Activated naive CD4-positive, alpha-beta T cell treated with anti-CD3 and anti-CD28 coated beads for 36 hours (primary cell): ENCODE data around the gene CRIP2. TPM values are rescaled to one million over a fixed set of nuclear protein-coding genes. Genes with fewer than 3 reads are reported as not detected.

Source experiments
- CTCF ChIA-PET: fragments of 350-600 bp; sonication (Branson Sonifier 250); formaldehyde crosslinking; loops from one replicate; lab custom pipeline; 2021; ENCODE audit warnings: antibody characterized with exemption; lab: Charles Lee
- DNase-seq: peaks from one replicate; pipeline ENCODE4 v3.0.0-alpha.2; 2020
- H3K27ac Mint-ChIP-seq: one replicate; pipeline ENCODE4 v1.8.0; 2021; ENCODE audit warnings: mild to moderate bottlenecking, mixed read lengths
- H3K27me3 Mint-ChIP-seq: one replicate; pipeline ENCODE4 v1.8.0; 2021; ENCODE audit warnings: low read depth, mixed read lengths
- H3K36me3 Mint-ChIP-seq: one replicate; pipeline ENCODE4 v1.8.0; 2021; ENCODE audit warnings: low read depth, mixed read lengths
- H3K4me1 Mint-ChIP-seq: one replicate; pipeline ENCODE4 v1.8.0; 2021; ENCODE audit warnings: low read depth, mixed read lengths
- H3K4me3 Mint-ChIP-seq: one replicate; pipeline ENCODE4 v1.8.0; 2021; ENCODE audit warnings: mild to moderate bottlenecking, moderate library complexity, mixed read lengths
- H3K9me3 Mint-ChIP-seq: one replicate; pipeline ENCODE4 v1.8.0; 2021; ENCODE audit warnings: mixed read lengths
- intact Hi-C: fragments of 100-400 bp; cut with micrococcal nuclease; formaldehyde crosslinking; loops from one replicate; pipeline ENCODE4 v1.15.1; 2023
- total RNA-seq, 2 experiments: library from RNA; stranded (reverse); gene quantifications; one replicate each; pipeline ENCODE4 v1.2.3, GENCODE V29; 2021

CRIP2 gene
- total RNA-seq, 2 experiments from 2014 or later, result not detected

- Mint-ChIP-seq H3K4me1 (peaks cover 21% of the 10 kb centered on the region), H3K9me3 (no peaks in the 10 kb centered on the region), H3K36me3 (peaks cover 2% of the 10 kb centered on the region), H3K4me3 (peak within 1 kb of the TSS; percentile 79), H3K27ac (peak within 1 kb of the TSS; percentile 66), H3K27me3 (peaks cover 9% of the 10 kb centered on the region)
- DNase-seq, result peak; percentile 20
- intact Hi-C loops, result no loop called here
- CTCF ChIA-PET, result no interaction called here
Observed at GRCh38 chr14:105525861-105526775, 51.5 kb downstream of the CRIP2 start, which contains the start of gene TMEM121. TSS of gene TMEM121 (plus strand) at chr14:105526583. CDS start at chr14:105528835, 2,252 bp downstream.

GRCh38 chr14:105526776-105527380, 52.3 kb downstream of the CRIP2 start:
- Mint-ChIP-seq H3K27ac (peak overlapping the region; percentile 66), H3K4me1 (peaks cover 21% of the 10 kb centered on the region), H3K9me3 (no peaks in the 10 kb centered on the region), H3K4me3 (peak overlapping the region; percentile 79), H3K36me3 (peaks cover 2% of the 10 kb centered on the region), H3K27me3 (peaks cover 9% of the 10 kb centered on the region)
- intact Hi-C loops, result loop anchor here (1.0 kb wide), 1 partner anchor 46 kb away; no protein-coding TSS in a partner anchor
- CTCF ChIA-PET, result interaction anchor here (0.5 to 2.1 kb wide), 2 partner anchors 156 to 287 kb away, joined by 4 to 8 read pairs; no protein-coding TSS in a partner anchor
- DNase-seq, result no peak

- no peaks in the 10 kb centered on the region for H3K9me3 Mint-ChIP-seq
- CTCF ChIA-PET, result interaction anchor here (0.5 to 2.1 kb wide), 2 partner anchors 157 to 286 kb away, joined by 4 to 8 read pairs; no protein-coding TSS in a partner anchor
- H3K4me1 Mint-ChIP-seq, result peaks cover 21% of the 10 kb centered on the region
- peak overlapping the region; percentile 79 for H3K4me3 Mint-ChIP-seq
- DNase-seq, result no peak
- peaks cover 2% of the 10 kb centered on the region for H3K36me3 Mint-ChIP-seq
- intact Hi-C loops, result loop anchor here (1.0 kb wide), 1 partner anchor 46 kb away; no protein-coding TSS in a partner anchor
- peaks cover 9% of the 10 kb centered on the region for H3K27me3 Mint-ChIP-seq
- H3K27ac Mint-ChIP-seq, result peak overlapping the region; percentile 66
Observed at GRCh38 chr14:105527381-105527825, 52.8 kb downstream of the CRIP2 start.

- Mint-ChIP-seq H3K9me3 (no peaks in the 10 kb centered on the region), H3K27me3 (peaks cover 9% of the 10 kb centered on the region), H3K36me3 (peaks cover 2% of the 10 kb centered on the region), H3K4me1 (peaks cover 21% of the 10 kb centered on the region), H3K4me3 (peak overlapping the region; percentile 79), H3K27ac (no peak overlapping the region)
- CTCF ChIA-PET, result interaction anchor here (0.6 to 2.1 kb wide), 5 partner anchors 36 to 157 kb away, joined by 3 to 8 read pairs (median 4); no protein-coding TSS in a partner anchor
- peak; percentile 85 for DNase-seq
- intact Hi-C loops, result loop anchor here (1.0 kb wide), 4 partner anchors 37 to 157 kb away; partner anchors contain the start of gene TEDC1
Observed at GRCh38 chr14:105527826-105528585, 53.4 kb downstream of the CRIP2 start.

- peaks cover 7% of the 10 kb centered on the region for H3K27me3 Mint-ChIP-seq
- DNase-seq, result peak; percentile 26
- H3K27ac Mint-ChIP-seq, result peak overlapping the region; percentile 85
- intact Hi-C loops, result loop anchor here (1.0 kb wide), 3 partner anchors 37 to 157 kb away; partner anchors contain the start of gene TEDC1
- CTCF ChIA-PET, result interaction anchor here (0.6 to 2.1 kb wide), 5 partner anchors 37 to 158 kb away, joined by 3 to 8 read pairs (median 4); no protein-coding TSS in a partner anchor
- H3K36me3 Mint-ChIP-seq, result peaks cover 2% of the 10 kb centered on the region
- H3K4me1 Mint-ChIP-seq, result peaks cover 21% of the 10 kb centered on the region
- peak overlapping the region; percentile 80 for H3K4me3 Mint-ChIP-seq
- H3K9me3 Mint-ChIP-seq, result no peaks in the 10 kb centered on the region
Observed at GRCh38 chr14:105528586-105529318, 54.1 kb downstream of the CRIP2 start.

- Mint-ChIP-seq H3K27me3 (peaks cover 7% of the 10 kb centered on the region), H3K36me3 (peaks cover 2% of the 10 kb centered on the region), H3K9me3 (no peaks in the 10 kb centered on the region), H3K4me1 (peaks cover 21% of the 10 kb centered on the region), H3K27ac (peak overlapping the region; percentile 85), H3K4me3 (peak overlapping the region; percentile 80)
- CTCF ChIA-PET, result interaction anchor here (1.4 to 1.6 kb wide), 2 partner anchors 48 to 111 kb away, joined by 4 read pairs; no protein-coding TSS in a partner anchor
- intact Hi-C loops, result no loop called here
- DNase-seq, result no peak
Observed at GRCh38 chr14:105529319-105529568, 54.6 kb downstream of the CRIP2 start.

Other genes starting within 250 kb of the CRIP2 start
- gene BTBD6, start 226.3 kb upstream of the CRIP2 start, total RNA-seq, result 10 to 100 TPM; 24.6 to 25.6 TPM
- gene BRF1, start 173.8 kb upstream of the CRIP2 start, total RNA-seq, result 10 to 100 TPM; 20.6 to 23.4 TPM
- gene PACS2, start 160.1 kb upstream of the CRIP2 start, total RNA-seq, result 10 to 100 TPM; 25.1 to 29.6 TPM
- gene TEX22, start 76.3 kb upstream of the CRIP2 start, total RNA-seq, result 1 to 10 TPM; 2.0 to 2.6 TPM
- 100 to 1,000 TPM; 106 to 115 TPM for gene MTA1, start 55.0 kb upstream of the CRIP2 start, total RNA-seq
- gene CRIP1, start 12.1 kb downstream of the CRIP2 start, total RNA-seq, result 10 to 100 TPM; 67.3 to 77.1 TPM
- 10 to 100 TPM; 27.8 to 28.6 TPM for gene TEDC1, start 16.4 kb downstream of the CRIP2 start, total RNA-seq
- 1 to 10 TPM; 6.5 to 9.3 TPM for gene TMEM121, start 51.8 kb downstream of the CRIP2 start, total RNA-seq